HG03097 (cell line): ENCODE measurements around the gene WDR88.

Source experiments
- ATAC-seq: cut with Tn5 transposase; IDR thresholded peaks from one replicate; pipeline ENCODE4 v1.9.1; 2021; ENCODE audit not compliant: unreplicated experiment, low FRiP score

The WDR88 gene

GRCh38 chr19:33132021-33132420, at the start of gene WDR88:
TSS of gene WDR88 (plus strand) at chr19:33132114. CDS start at chr19:33132170, 56 bp downstream.
- ATAC-seq, result no peak

GRCh38 chr19:33085570-33086128, 46.3 kb upstream of the WDR88 start:
- ATAC-seq, result no peak

- ATAC-seq, result no peak
Measured at GRCh38 chr19:33086955-33087354, 45.0 kb upstream of the WDR88 start.

- ATAC-seq, result no peak
Measured at GRCh38 chr19:33089010-33089409, 42.9 kb upstream of the WDR88 start.

- no peak for ATAC-seq
Measured at GRCh38 chr19:33090179-33090578, 41.7 kb upstream of the WDR88 start.

- ATAC-seq, result no peak
Measured at GRCh38 chr19:33093420-33094210, 38.3 kb upstream of the WDR88 start.

GRCh38 chr19:33094436-33095067, 37.4 kb upstream of the WDR88 start:
- ATAC-seq, result no peak

GRCh38 chr19:33096005-33096404, 35.9 kb upstream of the WDR88 start:
- ATAC-seq, result no peak

GRCh38 chr19:33098055-33098534, 33.8 kb upstream of the WDR88 start:
- ATAC-seq, result no peak

- no peak for ATAC-seq
Measured at GRCh38 chr19:33100894-33101644, 30.8 kb upstream of the WDR88 start.

GRCh38 chr19:33102893-33103292, 29.0 kb upstream of the WDR88 start:
- no peak for ATAC-seq

- no peak for ATAC-seq
Measured at GRCh38 chr19:33108161-33108560, 23.8 kb upstream of the WDR88 start.

GRCh38 chr19:33110137-33110910, 21.6 kb upstream of the WDR88 start:
- ATAC-seq, result no peak

GRCh38 chr19:33111587-33111986, 20.3 kb upstream of the WDR88 start:
- no peak for ATAC-seq

- ATAC-seq, result no peak
Measured at GRCh38 chr19:33114312-33114711, 17.6 kb upstream of the WDR88 start.

- ATAC-seq, result no peak
Measured at GRCh38 chr19:33117501-33117900, 14.4 kb upstream of the WDR88 start.

- no peak for ATAC-seq
Measured at GRCh38 chr19:33118643-33119042, 13.3 kb upstream of the WDR88 start.

GRCh38 chr19:33124207-33125098, 7.5 kb upstream of the WDR88 start:
- ATAC-seq, result no peak

- no peak for ATAC-seq
Measured at GRCh38 chr19:33125929-33126388, 6.0 kb upstream of the WDR88 start.
